ENCODE results near the gene SOSTDC1.

DNA sequence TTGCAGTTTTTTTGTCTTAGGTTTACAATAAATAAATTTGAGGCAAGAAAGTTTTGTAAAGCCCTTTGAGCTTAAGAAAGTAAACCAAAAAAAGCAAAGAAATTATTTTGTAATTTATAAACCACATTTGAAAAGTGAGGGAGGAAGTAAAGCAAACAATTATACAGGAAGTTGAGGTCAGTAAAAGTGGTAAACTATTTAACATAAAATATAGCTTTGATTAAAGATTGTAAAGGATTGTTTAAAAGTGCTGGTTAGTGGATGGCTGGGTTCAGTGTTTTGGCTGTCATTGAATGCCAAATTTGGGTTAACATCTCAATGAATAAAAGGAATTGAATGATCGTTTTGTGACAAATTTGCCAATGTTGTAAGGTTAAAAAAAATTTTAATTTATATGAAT, 9.9 kb downstream of the SOSTDC1 start:
- no peak for TF ChIP-seq POLR2A (IDR thresholded peaks at IDR 0.05)
- TF ChIP-seq, protein P1, sequence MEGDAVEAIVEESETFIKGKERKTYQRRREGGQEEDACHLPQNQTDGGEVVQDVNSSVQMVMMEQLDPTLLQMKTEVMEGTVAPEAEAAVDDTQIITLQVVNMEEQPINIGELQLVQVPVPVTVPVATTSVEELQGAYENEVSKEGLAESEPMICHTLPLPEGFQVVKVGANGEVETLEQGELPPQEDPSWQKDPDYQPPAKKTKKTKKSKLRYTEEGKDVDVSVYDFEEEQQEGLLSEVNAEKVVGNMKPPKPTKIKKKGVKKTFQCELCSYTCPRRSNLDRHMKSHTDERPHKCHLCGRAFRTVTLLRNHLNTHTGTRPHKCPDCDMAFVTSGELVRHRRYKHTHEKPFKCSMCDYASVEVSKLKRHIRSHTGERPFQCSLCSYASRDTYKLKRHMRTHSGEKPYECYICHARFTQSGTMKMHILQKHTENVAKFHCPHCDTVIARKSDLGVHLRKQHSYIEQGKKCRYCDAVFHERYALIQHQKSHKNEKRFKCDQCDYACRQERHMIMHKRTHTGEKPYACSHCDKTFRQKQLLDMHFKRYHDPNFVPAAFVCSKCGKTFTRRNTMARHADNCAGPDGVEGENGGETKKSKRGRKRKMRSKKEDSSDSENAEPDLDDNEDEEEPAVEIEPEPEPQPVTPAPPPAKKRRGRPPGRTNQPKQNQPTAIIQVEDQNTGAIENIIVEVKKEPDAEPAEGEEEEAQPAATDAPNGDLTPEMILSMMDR (IDR thresholded peaks at IDR 0.05), result no peak

All from Peyer's patch (tissue), 4 donors.